GM18526 (cell line): ENCODE results near the gene PAM16.

Source experiments
- POLR2A ChIP-seq: IDR thresholded peaks from 3 replicates; pipeline ENCODE4 v1.6.1; 2011; ENCODE audit not compliant: insufficient read length; ENCODE audit errors: extremely low read depth

PAM16 gene

GRCh38 chr16:4376893-4377572, 25.9 kb upstream of the PAM16 start:
- TF ChIP-seq POLR2A: no peak

- TF ChIP-seq POLR2A: no peak
Observed at GRCh38 chr16:4376126-4376892, 25.2 kb upstream of the PAM16 start.

- TF ChIP-seq POLR2A: no peak
Observed at GRCh38 chr16:4375717-4376116, 24.6 kb upstream of the PAM16 start.

- no peak for TF ChIP-seq POLR2A
Observed at GRCh38 chr16:4373909-4374742, 23.0 kb upstream of the PAM16 start.

GRCh38 chr16:4373356-4373908, 22.3 kb upstream of the PAM16 start:
- no peak for TF ChIP-seq POLR2A

GRCh38 chr16:4372578-4373355, 21.6 kb upstream of the PAM16 start:
- TF ChIP-seq POLR2A: no peak

GRCh38 chr16:4372001-4372577, 21.0 kb upstream of the PAM16 start:
- TF ChIP-seq POLR2A: no peak

GRCh38 chr16:4371357-4372000, 20.4 kb upstream of the PAM16 start, which contains the start of gene VASN:
Gene VASN, plus strand, starts transcription at chr16:4371848. Its CDS starts 9,030 bp downstream, at chr16:4380878.
- peak; percentile 57 for TF ChIP-seq POLR2A

- TF ChIP-seq POLR2A: no peak
Observed at GRCh38 chr16:4370570-4371356, 19.6 kb upstream of the PAM16 start.

- TF ChIP-seq POLR2A: no peak
Observed at GRCh38 chr16:4370151-4370550, 19.0 kb upstream of the PAM16 start.

GRCh38 chr16:4369007-4369733, 18.0 kb upstream of the PAM16 start:
- TF ChIP-seq POLR2A: no peak

- TF ChIP-seq POLR2A: no peak
Observed at GRCh38 chr16:4367393-4367856, 16.3 kb upstream of the PAM16 start.

- TF ChIP-seq POLR2A: no peak
Observed at GRCh38 chr16:4366016-4366415, 14.9 kb upstream of the PAM16 start.

GRCh38 chr16:4365615-4366014, 14.5 kb upstream of the PAM16 start:
- TF ChIP-seq POLR2A: no peak
